Retinal pigment epithelial cell (primary cell): ENCODE data around the gene POLN.

Experiments used
- DNase-seq: peaks from one replicate; pipeline ENCODE4 v3.0.0-alpha.2; 2010; ENCODE audit warnings: low read depth
- H3K4me3 ChIP-seq: 2 replicates; pipeline ENCODE4 v1.5.1; 2011; ENCODE audit warnings: mild to moderate bottlenecking, low read length, control low read depth, moderate library complexity
- CTCF ChIP-seq: conservative IDR thresholded peaks from 2 replicates; pipeline ENCODE4 v1.5.1; 2011; ENCODE audit warnings: low read depth, low read length, control low read depth, inconsistent platforms

POLN gene

GRCh38 chr4:2287594-2287915 is 45.6 kb upstream of the POLN start:
- no peak overlapping the region for H3K4me3 ChIP-seq
- TF ChIP-seq CTCF = no peak
- no peak for DNase-seq

- no peak for DNase-seq
- H3K4me3 ChIP-seq = no peak overlapping the region
- TF ChIP-seq CTCF = no peak
Measured at GRCh38 chr4:2286904-2287593, 45.1 kb upstream of the POLN start.

- TF ChIP-seq CTCF = no peak
- no peak for DNase-seq
- H3K4me3 ChIP-seq = no peak overlapping the region
Measured at GRCh38 chr4:2285613-2286381, 43.9 kb upstream of the POLN start.

GRCh38 chr4:2284934-2285612 is 43.2 kb upstream of the POLN start:
- TF ChIP-seq CTCF = no peak
- H3K4me3 ChIP-seq = no peak overlapping the region
- DNase-seq = no peak

GRCh38 chr4:2284161-2284933 is 42.4 kb upstream of the POLN start:
- no peak for TF ChIP-seq CTCF
- DNase-seq = no peak
- H3K4me3 ChIP-seq = no peak overlapping the region

- H3K4me3 ChIP-seq = no peak overlapping the region
- no peak for DNase-seq
- no peak for TF ChIP-seq CTCF
Measured at GRCh38 chr4:2283199-2283711, 41.3 kb upstream of the POLN start.
